Medulla oblongata (tissue), 1 donor: ENCODE data around the gene RUVBL1.

Experiments used
- DNase-seq: peaks from one replicate; pipeline ENCODE4 v3.0.0-alpha.2; 2015; ENCODE audit errors: extremely low spot score

Gene RUVBL1

DNA sequence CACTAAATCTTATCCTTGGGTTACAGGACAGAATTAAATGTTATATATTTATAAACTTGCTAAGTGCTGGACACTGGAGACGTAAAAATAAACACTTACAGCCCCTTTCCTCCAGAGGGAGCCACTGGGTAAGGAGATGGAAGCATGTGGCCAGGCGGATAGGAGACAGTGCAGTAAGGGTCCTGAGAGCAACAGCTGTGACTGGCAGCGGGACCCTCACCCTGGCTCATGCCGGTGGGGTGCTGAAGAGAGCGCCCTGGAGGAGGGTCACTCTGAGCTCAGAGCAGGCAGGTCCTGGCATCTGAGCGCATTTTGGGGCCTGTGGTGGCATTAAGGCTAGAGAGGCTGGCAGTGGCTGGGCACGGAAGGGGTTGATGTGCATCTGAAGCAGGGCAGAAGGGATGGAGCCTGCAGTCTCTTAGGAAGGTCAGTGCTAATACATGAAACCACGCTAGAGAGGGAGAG lies 55.4 kb downstream of the RUVBL1 start:
- no peak for DNase-seq

DNA sequence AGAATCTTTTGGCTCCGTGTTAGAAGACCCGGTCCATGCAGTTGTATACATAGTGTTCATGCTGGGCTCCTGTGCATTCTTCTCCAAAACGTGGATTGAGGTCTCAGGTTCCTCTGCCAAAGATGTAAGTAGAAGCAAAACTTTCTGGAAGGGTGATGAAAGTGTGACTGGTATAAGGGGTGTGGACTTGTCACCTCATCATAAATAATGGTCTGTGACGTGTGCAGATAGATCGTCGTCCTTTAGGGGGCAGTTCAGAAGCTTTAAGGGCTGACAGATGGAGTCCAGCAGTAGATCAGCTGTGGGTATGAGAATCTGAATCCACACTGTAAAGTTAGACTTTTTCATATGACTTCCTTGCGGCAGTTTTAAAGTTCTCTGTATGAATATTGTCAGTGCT lies 56.1 kb downstream of the RUVBL1 start:
- no peak for DNase-seq

GRCh38 chr3:128066676-128067075 lies 56.9 kb downstream of the RUVBL1 start:
- DNase-seq = no peak

DNA sequence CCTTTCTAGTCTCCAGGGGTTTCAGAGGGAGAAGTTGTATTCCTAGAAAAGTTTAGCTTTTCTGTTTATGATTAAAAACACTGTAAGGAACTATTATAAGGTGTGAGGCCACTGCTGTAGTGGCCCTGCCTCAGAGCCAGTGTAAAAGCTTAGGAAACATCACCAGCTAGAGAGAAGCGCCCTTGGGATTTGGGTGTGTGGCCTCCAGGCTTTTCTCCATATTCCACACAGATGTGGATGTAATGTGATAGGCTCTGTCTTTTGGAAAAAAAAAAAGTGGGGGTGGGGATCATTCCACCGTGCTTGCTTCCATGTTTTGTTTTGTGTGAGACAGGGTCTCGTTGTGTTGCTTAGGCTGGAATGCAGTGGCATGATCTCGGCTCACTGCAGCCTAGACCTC lies 57.5 kb downstream of the RUVBL1 start:
- DNase-seq = no peak

GRCh38 chr3:128064962-128065361 lies 58.6 kb downstream of the RUVBL1 start:
- no peak for DNase-seq

DNA sequence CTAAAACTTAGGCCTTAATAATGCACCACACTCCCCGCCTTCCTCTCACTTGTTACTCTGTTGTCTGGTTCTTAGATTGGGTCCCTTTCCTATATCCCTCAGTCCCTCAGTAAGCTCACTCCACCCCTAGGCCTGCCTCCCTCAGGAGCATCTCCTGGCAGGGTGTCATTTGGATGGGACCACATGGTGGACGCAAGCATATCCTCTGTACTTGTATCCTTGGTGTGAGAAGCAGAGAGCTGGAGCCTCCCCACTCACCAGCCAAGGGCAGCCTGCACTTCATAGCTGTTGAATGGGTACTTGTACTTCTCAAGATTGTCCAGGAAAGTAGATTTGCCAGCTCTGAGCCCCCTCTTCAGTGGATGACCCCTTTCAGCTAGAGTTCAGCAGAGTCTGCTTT lies 59.7 kb downstream of the RUVBL1 start:
- no peak for DNase-seq

DNA sequence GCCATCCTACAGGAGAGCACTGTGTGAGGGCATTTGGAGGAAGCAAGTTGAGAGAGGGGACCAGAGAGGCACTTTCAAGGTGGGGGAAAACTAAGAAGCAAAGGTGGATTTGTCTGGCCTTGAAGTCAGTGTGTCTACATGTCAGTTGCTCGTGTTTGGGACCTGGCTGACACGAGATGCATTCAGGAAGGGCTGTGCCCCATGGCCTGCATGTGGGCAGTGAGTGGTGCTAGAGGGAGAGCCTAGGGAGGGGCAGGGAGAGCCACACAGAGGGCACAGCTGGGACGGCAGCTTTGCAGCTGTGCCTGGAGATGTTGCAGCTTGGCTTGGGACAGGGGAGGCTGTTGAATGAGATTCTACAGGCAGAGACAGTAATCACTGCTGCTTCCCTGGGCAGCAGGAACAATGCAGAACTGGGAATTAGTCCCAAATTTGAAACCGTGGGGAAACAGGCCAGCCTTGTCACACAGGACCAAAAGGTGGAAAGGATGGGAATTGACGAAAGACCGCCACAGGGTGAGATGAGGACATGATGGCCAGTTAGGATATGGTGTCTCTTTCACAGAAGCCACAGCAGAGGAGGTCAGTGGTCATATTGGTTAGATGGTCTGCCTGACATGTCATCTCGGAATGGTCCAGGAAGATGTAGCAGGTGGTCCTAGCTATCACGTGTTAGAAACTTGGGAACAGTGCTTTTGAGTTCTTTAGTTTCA lies 61.4 kb downstream of the RUVBL1 start:
- no peak for DNase-seq

GRCh38 chr3:128060473-128061381 lies 62.9 kb downstream of the RUVBL1 start:
- no peak for DNase-seq

GRCh38 chr3:128056258-128056657 lies 67.4 kb downstream of the RUVBL1 start:
- no peak for DNase-seq

DNA sequence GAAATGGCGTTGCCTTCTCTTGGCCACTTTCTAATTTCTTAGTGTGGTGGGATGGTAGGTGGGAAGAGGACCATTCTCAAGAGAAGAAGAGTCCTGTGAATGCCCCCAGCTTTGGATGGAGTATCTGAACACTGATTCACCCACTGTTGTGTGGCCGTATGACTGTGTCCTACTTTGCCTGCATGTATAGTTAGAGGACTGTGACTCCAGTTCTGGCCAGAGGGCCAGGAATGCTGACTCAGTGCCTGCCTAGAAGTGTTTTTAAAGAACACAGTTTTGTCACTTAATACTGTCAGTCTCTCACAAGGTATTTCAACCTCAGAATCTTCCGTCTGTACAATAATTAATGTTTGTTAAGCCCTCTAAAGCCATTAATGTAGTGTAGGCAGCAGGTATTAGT lies 69.2 kb downstream of the RUVBL1 start:
- no peak for DNase-seq

DNA sequence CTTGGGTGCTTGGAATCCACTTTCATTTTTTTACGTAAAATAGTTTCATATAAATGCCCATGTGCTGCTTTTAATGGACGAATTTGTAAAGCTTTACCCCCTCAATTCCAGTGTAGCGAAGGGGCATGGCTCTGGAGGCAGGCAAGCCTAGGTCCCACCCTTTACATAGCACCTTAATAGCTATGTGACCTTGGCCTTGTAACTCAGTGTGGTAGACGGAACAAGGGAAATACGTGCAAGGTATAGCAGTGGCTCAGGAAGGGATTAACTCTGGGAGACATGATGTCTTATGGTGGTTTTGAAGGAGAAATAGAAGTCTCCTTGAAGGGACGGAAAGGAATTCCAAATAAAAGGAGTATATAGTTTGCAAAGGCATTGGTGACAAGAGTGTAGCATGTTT lies 70.0 kb downstream of the RUVBL1 start:
- DNase-seq = no peak

GRCh38 chr3:128052595-128053351 lies 70.8 kb downstream of the RUVBL1 start:
- peak; percentile 20 for DNase-seq

- DNase-seq = peak; percentile 94
Measured at GRCh38 chr3:128051837-128052594, 71.6 kb downstream of the RUVBL1 start, which contains the start of gene SEC61A1. SEC61A1 (plus strand) TSS chr3:128052437; CDS start chr3:128052553, 116 bp downstream.

GRCh38 chr3:128051459-128051836 lies 72.2 kb downstream of the RUVBL1 start:
- no peak for DNase-seq

DNA sequence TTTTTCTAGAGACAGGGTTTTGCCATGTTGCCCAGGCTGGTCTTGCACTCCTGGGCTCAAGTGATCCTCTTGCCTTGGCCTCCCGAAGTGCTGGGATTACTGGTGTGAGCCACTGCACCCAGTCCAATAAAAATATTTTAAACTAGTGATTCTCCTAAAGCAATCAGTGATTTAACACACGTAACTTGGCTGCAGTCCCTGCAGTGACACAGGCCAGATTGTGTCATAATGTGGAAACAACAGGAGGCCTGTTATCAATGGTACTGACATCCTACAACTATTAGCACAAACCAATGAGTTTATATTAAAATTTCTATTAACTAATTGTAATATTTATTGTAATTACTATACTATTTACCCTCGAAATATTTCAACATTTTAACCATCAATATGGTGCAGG lies 73.0 kb downstream of the RUVBL1 start:
- DNase-seq = no peak

DNA sequence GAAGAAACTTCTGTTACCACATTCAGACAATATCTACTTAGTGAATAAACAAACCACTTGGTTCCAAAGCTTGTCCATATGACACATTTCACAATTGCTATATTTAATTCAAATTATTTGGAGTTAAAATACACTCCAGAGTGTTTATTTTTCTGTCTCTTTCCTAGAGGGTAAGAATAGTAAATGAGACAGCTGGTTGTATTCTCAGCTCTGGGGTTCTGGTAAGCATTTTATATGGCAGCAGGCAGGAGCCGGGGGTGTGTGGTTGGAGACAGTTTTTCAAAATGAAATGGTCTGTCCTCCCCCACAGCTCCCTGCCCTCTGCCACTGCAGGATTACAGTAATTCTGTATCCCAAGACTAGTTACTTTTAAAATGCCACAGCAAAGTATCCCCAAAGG lies 82.3 kb downstream of the RUVBL1 start:
- DNase-seq = no peak

- no peak for DNase-seq
Measured at GRCh38 chr3:128040660-128041059, 83.0 kb downstream of the RUVBL1 start.

GRCh38 chr3:128040041-128040440 lies 83.6 kb downstream of the RUVBL1 start:
- DNase-seq = no peak

GRCh38 chr3:128036119-128036518 lies 87.5 kb downstream of the RUVBL1 start:
- DNase-seq = no peak

- DNase-seq = no peak
Measured at GRCh38 chr3:128033102-128033501, 90.5 kb downstream of the RUVBL1 start.
